ENCODE data around the gene KAT7.
A peak's percentile ranks its signal among the peaks of the same experiment; 100 is the strongest.

KAT7 gene

DNA sequence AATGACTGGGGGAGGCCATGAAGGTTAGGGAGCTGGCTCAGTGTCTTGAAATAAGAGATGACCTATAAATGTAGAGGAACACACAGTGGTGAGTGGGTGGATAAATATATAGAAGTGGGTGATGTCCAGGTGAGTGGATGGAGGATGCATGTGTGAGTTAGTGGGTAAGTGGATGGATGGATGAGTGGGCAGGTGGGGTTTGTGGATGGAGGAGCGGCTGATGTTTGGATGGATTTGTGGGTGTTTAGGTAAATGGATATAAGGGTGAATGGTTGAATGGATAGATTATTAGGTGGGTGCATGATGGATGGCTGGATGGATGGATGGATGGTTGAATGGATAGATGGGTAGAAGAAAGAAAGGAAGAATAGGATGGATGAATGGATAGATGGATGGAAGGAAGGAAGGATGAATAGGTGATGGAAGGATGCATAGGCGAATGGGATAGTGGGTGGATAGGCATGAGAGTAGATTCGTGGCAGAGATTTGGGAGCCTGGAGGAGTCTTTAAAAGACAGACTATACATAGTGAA, 78.5 kb downstream of the KAT7 start:
- Mint-ChIP-seq H3K36me3 (ENCODE audit: low read depth) (no peaks in the 10 kb centered on the region), H3K9me3 (no peaks in the 10 kb centered on the region), H3K4me3 (no peak overlapping the region), H3K27ac (no peak overlapping the region), H3K27me3 (ENCODE audit: low read depth, poor library complexity) (peaks cover 5% of the 10 kb centered on the region), H3K4me1 (peaks cover 59% of the 10 kb centered on the region)
- TF ChIP-seq, protein P1, sequence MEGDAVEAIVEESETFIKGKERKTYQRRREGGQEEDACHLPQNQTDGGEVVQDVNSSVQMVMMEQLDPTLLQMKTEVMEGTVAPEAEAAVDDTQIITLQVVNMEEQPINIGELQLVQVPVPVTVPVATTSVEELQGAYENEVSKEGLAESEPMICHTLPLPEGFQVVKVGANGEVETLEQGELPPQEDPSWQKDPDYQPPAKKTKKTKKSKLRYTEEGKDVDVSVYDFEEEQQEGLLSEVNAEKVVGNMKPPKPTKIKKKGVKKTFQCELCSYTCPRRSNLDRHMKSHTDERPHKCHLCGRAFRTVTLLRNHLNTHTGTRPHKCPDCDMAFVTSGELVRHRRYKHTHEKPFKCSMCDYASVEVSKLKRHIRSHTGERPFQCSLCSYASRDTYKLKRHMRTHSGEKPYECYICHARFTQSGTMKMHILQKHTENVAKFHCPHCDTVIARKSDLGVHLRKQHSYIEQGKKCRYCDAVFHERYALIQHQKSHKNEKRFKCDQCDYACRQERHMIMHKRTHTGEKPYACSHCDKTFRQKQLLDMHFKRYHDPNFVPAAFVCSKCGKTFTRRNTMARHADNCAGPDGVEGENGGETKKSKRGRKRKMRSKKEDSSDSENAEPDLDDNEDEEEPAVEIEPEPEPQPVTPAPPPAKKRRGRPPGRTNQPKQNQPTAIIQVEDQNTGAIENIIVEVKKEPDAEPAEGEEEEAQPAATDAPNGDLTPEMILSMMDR (IDR thresholded peaks at IDR 0.05) = no peak
- DNase-seq = no peak

DNA sequence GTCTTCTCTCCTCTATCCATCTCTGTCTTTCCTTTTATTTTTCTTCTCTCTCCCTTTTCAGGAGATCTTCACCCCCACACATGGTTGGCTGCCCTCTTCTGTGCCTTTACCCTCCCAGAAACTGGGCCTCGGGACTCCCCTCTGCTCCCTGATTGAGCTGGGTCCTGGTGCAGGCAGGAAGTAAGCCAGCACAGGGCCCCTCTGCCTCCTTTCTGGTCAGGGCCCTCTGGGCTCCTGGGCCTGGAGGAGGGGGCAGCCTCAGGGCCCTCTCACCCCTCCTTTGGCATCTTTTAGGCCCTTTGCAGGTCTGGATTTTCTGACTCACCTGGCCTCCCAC, 80.5 kb downstream of the KAT7 start:
- Mint-ChIP-seq H3K4me1 (peaks cover 68% of the 10 kb centered on the region), H3K27me3 (ENCODE audit: low read depth, poor library complexity) (peaks cover 10% of the 10 kb centered on the region), H3K27ac (no peak overlapping the region), H3K36me3 (ENCODE audit: low read depth) (no peaks in the 10 kb centered on the region), H3K9me3 (no peaks in the 10 kb centered on the region), H3K4me3 (no peak overlapping the region)
- TF ChIP-seq, protein P1 (IDR thresholded peaks at IDR 0.05) = no peak
- no peak for DNase-seq

DNA sequence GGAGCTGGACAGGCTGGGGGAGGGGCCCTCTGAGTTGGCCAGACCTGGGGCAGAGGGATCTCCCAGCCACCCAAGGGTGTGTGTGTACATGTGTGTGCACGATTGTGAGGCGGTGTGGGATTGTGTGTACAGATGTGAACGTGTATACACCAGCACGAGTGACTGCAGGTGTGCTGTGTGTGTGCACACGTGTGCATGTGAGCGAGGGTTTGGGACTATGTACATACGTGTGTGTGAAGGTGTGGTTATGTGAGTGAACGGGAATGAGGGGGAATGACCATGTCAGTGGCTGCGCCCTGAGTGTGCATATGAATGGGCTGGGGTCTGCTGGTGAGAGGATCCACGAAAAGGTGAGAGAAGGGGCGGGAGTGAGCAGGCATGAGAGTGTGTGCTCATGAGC, 81.8 kb downstream of the KAT7 start:
- no peaks in the 10 kb centered on the region for H3K36me3 Mint-ChIP-seq (ENCODE audit: low read depth)
- H3K4me3 Mint-ChIP-seq = no peak overlapping the region
- peaks cover 10% of the 10 kb centered on the region for H3K27me3 Mint-ChIP-seq (ENCODE audit: low read depth, poor library complexity)
- H3K27ac Mint-ChIP-seq = no peak overlapping the region
- H3K4me1 Mint-ChIP-seq = peaks cover 65% of the 10 kb centered on the region
- DNase-seq = no peak
- TF ChIP-seq, protein P1 (IDR thresholded peaks at IDR 0.05) = no peak
- H3K9me3 Mint-ChIP-seq = no peaks in the 10 kb centered on the region

GRCh38 chr17:49871211-49871610, 82.7 kb downstream of the KAT7 start:
- no peak overlapping the region for H3K4me3 Mint-ChIP-seq
- no peaks in the 10 kb centered on the region for H3K36me3 Mint-ChIP-seq (ENCODE audit: low read depth)
- H3K27me3 Mint-ChIP-seq (ENCODE audit: low read depth, poor library complexity) = peaks cover 10% of the 10 kb centered on the region

DNA sequence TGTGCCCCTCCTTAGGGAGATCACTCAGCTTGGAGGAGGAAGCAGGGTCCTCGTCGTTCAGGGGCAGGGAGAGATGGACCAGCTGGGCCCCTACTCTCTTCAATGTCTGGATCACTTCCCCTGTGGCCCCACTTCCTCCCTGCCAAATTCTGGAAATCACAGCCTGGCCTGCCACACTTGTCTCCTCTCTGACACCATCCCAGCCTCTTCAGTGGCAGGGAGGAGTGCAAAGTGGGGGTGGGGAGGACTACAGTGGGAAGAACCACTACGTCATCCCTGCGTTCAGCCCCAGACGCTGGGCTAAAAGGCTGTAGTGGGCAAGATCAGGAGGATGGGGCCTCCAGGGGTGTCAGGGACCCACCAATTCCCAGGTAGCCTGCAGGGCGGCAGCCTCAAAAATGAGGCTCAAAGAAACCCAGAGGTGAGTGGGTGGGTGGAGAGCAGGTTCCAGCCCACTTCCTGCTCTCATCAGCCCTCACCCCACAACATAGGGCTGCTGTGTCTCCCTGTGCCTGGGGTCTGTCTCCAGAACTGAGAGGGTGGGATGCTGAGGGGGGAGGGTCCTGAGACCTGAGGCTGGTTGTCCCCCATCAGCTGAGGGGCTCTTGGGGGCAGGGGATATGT, 84.4 kb downstream of the KAT7 start:
- peak overlapping the region; percentile 66 for H3K27ac Mint-ChIP-seq
- no peak overlapping the region for H3K4me3 Mint-ChIP-seq
- no peak for DNase-seq
- H3K36me3 Mint-ChIP-seq (ENCODE audit: low read depth) = no peaks in the 10 kb centered on the region
- TF ChIP-seq, protein P1 (IDR thresholded peaks at IDR 0.05) = no peak
- H3K9me3 Mint-ChIP-seq = no peaks in the 10 kb centered on the region
- H3K27me3 Mint-ChIP-seq (ENCODE audit: low read depth, poor library complexity) = peaks cover 8% of the 10 kb centered on the region
- H3K4me1 Mint-ChIP-seq = peaks cover 63% of the 10 kb centered on the region

More at GRCh38 chr17:49871211-49871610, 82.7 kb downstream of the KAT7 start:
- no peak for DNase-seq
- TF ChIP-seq, protein P1 (IDR thresholded peaks at IDR 0.05) = no peak
- H3K27ac Mint-ChIP-seq = no peak overlapping the region
- H3K4me1 Mint-ChIP-seq = peaks cover 65% of the 10 kb centered on the region
- no peaks in the 10 kb centered on the region for H3K9me3 Mint-ChIP-seq

DNA sequence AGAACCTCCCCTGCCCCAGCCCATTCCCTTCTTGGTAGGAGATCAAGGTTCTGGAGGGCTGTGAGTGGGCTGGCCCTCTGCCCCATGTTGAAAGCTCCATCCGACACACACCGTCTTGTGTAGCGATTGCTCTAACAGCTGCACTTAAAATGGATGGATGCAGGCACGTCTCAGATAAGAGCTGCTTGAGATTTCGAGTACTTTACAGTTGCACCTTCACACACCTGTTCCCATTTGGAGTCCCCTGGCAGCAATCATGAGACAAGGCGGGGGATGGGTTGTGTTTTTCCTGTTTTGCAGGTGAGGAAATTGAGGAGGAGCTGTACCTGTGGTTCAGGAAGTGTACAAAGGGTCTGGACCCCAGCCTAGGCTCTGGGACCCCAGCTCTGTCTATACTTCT, 85.0 kb downstream of the KAT7 start:
- DNase-seq = no peak
- peaks cover 61% of the 10 kb centered on the region for H3K4me1 Mint-ChIP-seq
- H3K36me3 Mint-ChIP-seq (ENCODE audit: low read depth) = no peaks in the 10 kb centered on the region
- H3K4me3 Mint-ChIP-seq = no peak overlapping the region
- H3K9me3 Mint-ChIP-seq = no peaks in the 10 kb centered on the region
- peaks cover 7% of the 10 kb centered on the region for H3K27me3 Mint-ChIP-seq (ENCODE audit: low read depth, poor library complexity)
- H3K27ac Mint-ChIP-seq = no peak overlapping the region
- TF ChIP-seq, protein P1 (IDR thresholded peaks at IDR 0.05) = no peak
